ENCODE data around the gene ADAMTSL3.

The ADAMTSL3 gene

DNA sequence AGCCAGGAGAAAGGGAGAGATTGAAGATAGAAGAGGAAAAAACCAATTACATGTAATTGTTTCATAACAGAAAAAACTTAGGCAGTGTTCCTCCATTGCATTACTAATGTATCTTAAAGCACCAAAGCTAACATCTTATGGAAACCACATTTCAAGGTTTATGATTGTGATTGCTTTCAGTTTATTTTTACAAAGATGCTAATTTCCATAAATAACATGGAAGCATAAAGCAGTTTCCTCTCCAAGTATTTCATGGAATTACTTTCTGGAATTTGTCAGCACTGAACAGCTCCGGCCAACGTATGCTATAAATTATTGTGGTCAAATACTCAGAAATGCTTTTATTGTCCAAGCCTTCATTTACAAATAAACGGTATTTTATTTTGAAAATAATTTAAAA is 11.6 kb downstream of the ADAMTSL3 start:
- TF ChIP-seq, protein P1, sequence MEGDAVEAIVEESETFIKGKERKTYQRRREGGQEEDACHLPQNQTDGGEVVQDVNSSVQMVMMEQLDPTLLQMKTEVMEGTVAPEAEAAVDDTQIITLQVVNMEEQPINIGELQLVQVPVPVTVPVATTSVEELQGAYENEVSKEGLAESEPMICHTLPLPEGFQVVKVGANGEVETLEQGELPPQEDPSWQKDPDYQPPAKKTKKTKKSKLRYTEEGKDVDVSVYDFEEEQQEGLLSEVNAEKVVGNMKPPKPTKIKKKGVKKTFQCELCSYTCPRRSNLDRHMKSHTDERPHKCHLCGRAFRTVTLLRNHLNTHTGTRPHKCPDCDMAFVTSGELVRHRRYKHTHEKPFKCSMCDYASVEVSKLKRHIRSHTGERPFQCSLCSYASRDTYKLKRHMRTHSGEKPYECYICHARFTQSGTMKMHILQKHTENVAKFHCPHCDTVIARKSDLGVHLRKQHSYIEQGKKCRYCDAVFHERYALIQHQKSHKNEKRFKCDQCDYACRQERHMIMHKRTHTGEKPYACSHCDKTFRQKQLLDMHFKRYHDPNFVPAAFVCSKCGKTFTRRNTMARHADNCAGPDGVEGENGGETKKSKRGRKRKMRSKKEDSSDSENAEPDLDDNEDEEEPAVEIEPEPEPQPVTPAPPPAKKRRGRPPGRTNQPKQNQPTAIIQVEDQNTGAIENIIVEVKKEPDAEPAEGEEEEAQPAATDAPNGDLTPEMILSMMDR (IDR thresholded peaks at IDR 0.05; ENCODE audit: borderline replicate concordance, control extremely low read depth, extremely low read depth, insufficient read depth, missing control alignments): no peak
- in situ Hi-C loops (cut with MboI; ENCODE audit: low sequenced_read_pairs, unreplicated experiment): no loop called here
- DNase-seq (ENCODE audit: low spot score): no peak

- TF ChIP-seq, protein P1 (IDR thresholded peaks at IDR 0.05; ENCODE audit: borderline replicate concordance, control extremely low read depth, extremely low read depth, insufficient read depth, missing control alignments): no peak
- in situ Hi-C loops (cut with MboI; ENCODE audit: low sequenced_read_pairs, unreplicated experiment): no loop called here
- DNase-seq (ENCODE audit: low spot score): no peak
Observed at GRCh38 chr15:83670672-83671229, 16.8 kb downstream of the ADAMTSL3 start.

- in situ Hi-C loops (cut with MboI; ENCODE audit: low sequenced_read_pairs, unreplicated experiment): no loop called here
- DNase-seq (ENCODE audit: low spot score): no peak
- TF ChIP-seq, protein P1 (IDR thresholded peaks at IDR 0.05; ENCODE audit: borderline replicate concordance, control extremely low read depth, extremely low read depth, insufficient read depth, missing control alignments): no peak
Observed at GRCh38 chr15:83671603-83672002, 17.7 kb downstream of the ADAMTSL3 start.

- in situ Hi-C loops (cut with MboI; ENCODE audit: low sequenced_read_pairs, unreplicated experiment): no loop called here
- TF ChIP-seq, protein P1 (IDR thresholded peaks at IDR 0.05; ENCODE audit: borderline replicate concordance, control extremely low read depth, extremely low read depth, insufficient read depth, missing control alignments): no peak
- DNase-seq (ENCODE audit: low spot score): no peak
Observed at GRCh38 chr15:83673385-83673784, 19.5 kb downstream of the ADAMTSL3 start.

- DNase-seq (ENCODE audit: low spot score): no peak
- TF ChIP-seq, protein P1 (IDR thresholded peaks at IDR 0.05; ENCODE audit: borderline replicate concordance, control extremely low read depth, extremely low read depth, insufficient read depth, missing control alignments): no peak
- in situ Hi-C loops (cut with MboI; ENCODE audit: low sequenced_read_pairs, unreplicated experiment): no loop called here
Observed at GRCh38 chr15:83682476-83683088, 28.7 kb downstream of the ADAMTSL3 start.

- no peak for DNase-seq (ENCODE audit: low spot score)
- TF ChIP-seq, protein P1 (IDR thresholded peaks at IDR 0.05; ENCODE audit: borderline replicate concordance, control extremely low read depth, extremely low read depth, insufficient read depth, missing control alignments): no peak
- in situ Hi-C loops (cut with MboI; ENCODE audit: low sequenced_read_pairs, unreplicated experiment): no loop called here
Observed at GRCh38 chr15:83685916-83686332, 32.0 kb downstream of the ADAMTSL3 start.

Measured in GM13976 (cell line).